OCI-LY1 (cell line): Measurements from ENCODE around the gene DDX1.
A peak's percentile ranks its signal among the peaks of the same experiment; 100 is the strongest.

Experiments used
- H2AFZ ChIP-seq: fragments of 200-600 bp; sonication (generic), shearing (Covaris generic); 2 replicates; pipeline ENCODE4 v1.6.0; 2014; ENCODE audit warnings: antibody characterized with exemption, mild to moderate bottlenecking, low read length
- H3F3A ChIP-seq: fragments of 200-600 bp; sonication (generic), shearing (Covaris generic); 2 replicates; pipeline ENCODE4 v1.6.0; 2014; ENCODE audit warnings: mild to moderate bottlenecking, antibody characterized with exemption, low read length, moderate library complexity; ENCODE audit not compliant: insufficient read depth
- H3K27ac ChIP-seq: fragments of 200-600 bp; sonication (generic); 2 replicates; pipeline ENCODE4 v1.5.1; 2014; ENCODE audit warnings: low read length, mixed run types, mild to moderate bottlenecking, low read depth; ENCODE audit not compliant: poor library complexity, severe bottlenecking
- H3K27me3 ChIP-seq: fragments of 200-600 bp; sonication (generic); 2 replicates; pipeline ENCODE4 v1.6.0; 2014; ENCODE audit warnings: antibody characterized with exemption, mild to moderate bottlenecking, low read length, moderate library complexity; ENCODE audit not compliant: insufficient read depth
- H3K36me3 ChIP-seq: fragments of 200-600 bp; sonication (generic); 2 replicates; pipeline ENCODE4 v1.6.1; 2014; ENCODE audit warnings: mild to moderate bottlenecking, antibody characterized with exemption, low read length, moderate library complexity, mixed read lengths; ENCODE audit not compliant: insufficient read depth
- H3K4me1 ChIP-seq: fragments of 200-600 bp; sonication (generic); 2 replicates; pipeline ENCODE4 v1.5.1; 2014; ENCODE audit warnings: mild to moderate bottlenecking, low read length, moderate library complexity; ENCODE audit not compliant: insufficient read depth, severe bottlenecking
- H3K4me2 ChIP-seq: fragments of 200-600 bp; sonication (generic), shearing (Covaris generic); 2 replicates; pipeline ENCODE4 v1.6.1; 2014; ENCODE audit warnings: low read length
- H3K4me3 ChIP-seq: fragments of 200-600 bp; sonication (generic); 2 replicates; pipeline ENCODE4 v1.5.1; 2014; ENCODE audit warnings: low read length, low read depth, mild to moderate bottlenecking, mixed read lengths; ENCODE audit not compliant: poor library complexity, severe bottlenecking
- H3K79me2 ChIP-seq: fragments of 200-600 bp; shearing (Covaris generic); 2 replicates; pipeline ENCODE4 v1.6.1; 2016; ENCODE audit warnings: mixed run types, low read length, mixed read lengths; ENCODE audit not compliant: insufficient read depth
- H3K9ac ChIP-seq: fragments of 200-600 bp; sonication (generic), shearing (Covaris generic); 2 replicates; pipeline ENCODE4 v1.6.1; 2014; ENCODE audit warnings: mild to moderate bottlenecking, low read length, mixed read lengths
- H3K9me2 ChIP-seq: fragments of 200-600 bp; sonication (generic), shearing (Covaris generic); 2 replicates; pipeline ENCODE4 v1.6.1; 2014; ENCODE audit warnings: low read depth, mild to moderate bottlenecking, low read length, mixed read lengths
- H3K9me3 ChIP-seq: fragments of 200-600 bp; shearing (Covaris generic); 2 replicates; pipeline ENCODE4 v1.6.1; 2014; ENCODE audit warnings: low read length, mixed read lengths
- H4K20me1 ChIP-seq: fragments of 200-600 bp; sonication (generic), shearing (Covaris generic); 2 replicates; pipeline ENCODE4 v1.6.0; 2016; ENCODE audit warnings: mild to moderate bottlenecking, low read length; ENCODE audit not compliant: insufficient read depth
- EZH2 ChIP-seq: fragments of 200-600 bp; sonication (generic), shearing (Covaris generic); IDR thresholded peaks from 2 replicates; pipeline ENCODE4 v1.8.0; 2017; ENCODE audit warnings: borderline replicate concordance, mixed run types, mild to moderate bottlenecking, antibody characterized with exemption, low read length, moderate library complexity, mixed read lengths
- TF ChIP-seq, protein P1 (sequence below): fragments of 200-600 bp; sonication (generic), shearing (Covaris generic); IDR thresholded peaks from 2 replicates; pipeline ENCODE4 v1.5.1; 2017; ENCODE audit warnings: mild to moderate bottlenecking, antibody characterized with exemption, low read length, moderate library complexity, mixed read lengths

The DDX1 gene

DNA sequence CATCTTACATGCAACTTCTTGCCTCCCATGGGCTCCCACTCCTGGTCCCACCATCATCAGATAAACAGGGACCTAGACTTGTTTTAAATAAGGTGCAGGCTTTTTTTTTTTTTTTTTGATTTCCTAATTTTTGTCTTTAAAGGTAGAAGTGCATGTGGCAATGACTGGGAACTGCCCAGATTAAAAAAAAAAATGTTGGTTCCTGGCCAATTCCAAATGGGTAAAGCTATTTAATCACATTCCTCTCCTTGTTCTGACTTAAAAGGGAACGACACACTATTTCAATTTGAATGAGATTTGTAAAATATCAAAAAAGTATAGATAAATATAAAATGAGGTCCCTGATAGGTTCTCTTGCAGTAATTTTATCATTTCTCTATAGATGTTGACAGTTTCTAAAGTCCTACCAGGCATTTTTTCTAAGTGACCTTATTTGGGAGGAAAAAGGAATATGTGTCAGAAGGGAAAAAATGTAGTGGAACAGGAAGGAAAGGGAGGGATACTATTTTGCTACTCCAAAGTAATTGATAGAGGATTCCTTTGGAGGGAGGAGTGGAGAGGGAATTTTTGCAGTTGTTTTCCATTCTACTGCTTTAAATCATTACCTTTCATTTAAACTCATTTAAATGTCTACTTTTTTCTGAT is 43.3 kb downstream of the DDX1 start:
- Histone ChIP-seq H3K27me3 (no peaks in the 10 kb centered on the region), H3K4me1 (no peaks in the 10 kb centered on the region), H3K79me2 (no peaks in the 10 kb centered on the region), H2AFZ (no peak overlapping the region), H3K4me3 (no peak overlapping the region), H3F3A (no peaks in the 10 kb centered on the region), H3K27ac (no peak overlapping the region), H3K9ac (no peak overlapping the region), H3K4me2 (no peak overlapping the region), H4K20me1 (no peaks in the 10 kb centered on the region), H3K9me2 (no peaks in the 10 kb centered on the region), H3K36me3 (peaks cover 59% of the 10 kb centered on the region), H3K9me3 (no peaks in the 10 kb centered on the region)
- TF ChIP-seq, protein P1, sequence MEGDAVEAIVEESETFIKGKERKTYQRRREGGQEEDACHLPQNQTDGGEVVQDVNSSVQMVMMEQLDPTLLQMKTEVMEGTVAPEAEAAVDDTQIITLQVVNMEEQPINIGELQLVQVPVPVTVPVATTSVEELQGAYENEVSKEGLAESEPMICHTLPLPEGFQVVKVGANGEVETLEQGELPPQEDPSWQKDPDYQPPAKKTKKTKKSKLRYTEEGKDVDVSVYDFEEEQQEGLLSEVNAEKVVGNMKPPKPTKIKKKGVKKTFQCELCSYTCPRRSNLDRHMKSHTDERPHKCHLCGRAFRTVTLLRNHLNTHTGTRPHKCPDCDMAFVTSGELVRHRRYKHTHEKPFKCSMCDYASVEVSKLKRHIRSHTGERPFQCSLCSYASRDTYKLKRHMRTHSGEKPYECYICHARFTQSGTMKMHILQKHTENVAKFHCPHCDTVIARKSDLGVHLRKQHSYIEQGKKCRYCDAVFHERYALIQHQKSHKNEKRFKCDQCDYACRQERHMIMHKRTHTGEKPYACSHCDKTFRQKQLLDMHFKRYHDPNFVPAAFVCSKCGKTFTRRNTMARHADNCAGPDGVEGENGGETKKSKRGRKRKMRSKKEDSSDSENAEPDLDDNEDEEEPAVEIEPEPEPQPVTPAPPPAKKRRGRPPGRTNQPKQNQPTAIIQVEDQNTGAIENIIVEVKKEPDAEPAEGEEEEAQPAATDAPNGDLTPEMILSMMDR, result no peak
- no peak for TF ChIP-seq EZH2

- Histone ChIP-seq H2AFZ (no peak overlapping the region), H4K20me1 (no peaks in the 10 kb centered on the region), H3K4me1 (no peaks in the 10 kb centered on the region), H3F3A (no peaks in the 10 kb centered on the region), H3K27me3 (no peaks in the 10 kb centered on the region), H3K27ac (no peak overlapping the region), H3K9me3 (no peaks in the 10 kb centered on the region), H3K4me3 (no peak overlapping the region), H3K79me2 (no peaks in the 10 kb centered on the region), H3K36me3 (peaks cover 37% of the 10 kb centered on the region), H3K4me2 (no peak overlapping the region), H3K9ac (no peak overlapping the region), H3K9me2 (no peaks in the 10 kb centered on the region)
- no peak for TF ChIP-seq EZH2
- TF ChIP-seq, protein P1, result peak; percentile 96
Measured at GRCh38 chr2:15636972-15637785, 45.5 kb downstream of the DDX1 start.

DNA sequence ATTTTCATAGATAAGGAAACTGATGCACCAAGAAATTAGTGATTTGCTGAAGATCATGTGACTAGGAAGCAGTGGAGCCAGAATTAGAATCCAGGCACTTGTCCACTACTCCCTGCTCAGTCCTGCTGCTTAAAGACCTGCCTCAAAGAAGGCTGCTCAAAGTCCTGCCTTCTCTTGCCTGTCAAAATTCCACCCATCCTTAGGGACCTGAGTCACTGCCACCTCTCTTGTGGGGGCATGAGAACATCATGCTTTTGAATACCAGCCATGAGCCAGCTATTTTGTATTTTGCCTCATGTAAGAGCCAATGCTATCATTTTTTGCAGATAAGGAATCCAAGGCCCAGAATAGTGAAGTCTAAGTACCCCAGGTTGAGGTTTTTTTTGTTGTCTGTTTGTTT is 47.1 kb downstream of the DDX1 start:
- Histone ChIP-seq H3K9me3 (no peaks in the 10 kb centered on the region), H3K9ac (no peak overlapping the region), H3K27me3 (no peaks in the 10 kb centered on the region), H3K79me2 (no peaks in the 10 kb centered on the region), H3K27ac (no peak overlapping the region), H3K4me2 (no peak overlapping the region), H3K4me3 (no peak overlapping the region), H3F3A (no peaks in the 10 kb centered on the region), H2AFZ (no peak overlapping the region), H3K9me2 (no peaks in the 10 kb centered on the region), H4K20me1 (no peaks in the 10 kb centered on the region), H3K36me3 (peaks cover 21% of the 10 kb centered on the region), H3K4me1 (no peaks in the 10 kb centered on the region)
- TF ChIP-seq, protein P1, result no peak
- TF ChIP-seq EZH2, result no peak
